Hypothalamus (tissue), 51 donors: ENCODE results near the gene PROM1.
A peak's percentile ranks its signal among the peaks of the same experiment; 100 is the strongest.

Experiments used
- DNase-seq, 51 donors: peaks; one replicate each; lab custom pipeline; 2025; lab: John Stamatoyannopoulos, UW

PROM1 gene

DNA sequence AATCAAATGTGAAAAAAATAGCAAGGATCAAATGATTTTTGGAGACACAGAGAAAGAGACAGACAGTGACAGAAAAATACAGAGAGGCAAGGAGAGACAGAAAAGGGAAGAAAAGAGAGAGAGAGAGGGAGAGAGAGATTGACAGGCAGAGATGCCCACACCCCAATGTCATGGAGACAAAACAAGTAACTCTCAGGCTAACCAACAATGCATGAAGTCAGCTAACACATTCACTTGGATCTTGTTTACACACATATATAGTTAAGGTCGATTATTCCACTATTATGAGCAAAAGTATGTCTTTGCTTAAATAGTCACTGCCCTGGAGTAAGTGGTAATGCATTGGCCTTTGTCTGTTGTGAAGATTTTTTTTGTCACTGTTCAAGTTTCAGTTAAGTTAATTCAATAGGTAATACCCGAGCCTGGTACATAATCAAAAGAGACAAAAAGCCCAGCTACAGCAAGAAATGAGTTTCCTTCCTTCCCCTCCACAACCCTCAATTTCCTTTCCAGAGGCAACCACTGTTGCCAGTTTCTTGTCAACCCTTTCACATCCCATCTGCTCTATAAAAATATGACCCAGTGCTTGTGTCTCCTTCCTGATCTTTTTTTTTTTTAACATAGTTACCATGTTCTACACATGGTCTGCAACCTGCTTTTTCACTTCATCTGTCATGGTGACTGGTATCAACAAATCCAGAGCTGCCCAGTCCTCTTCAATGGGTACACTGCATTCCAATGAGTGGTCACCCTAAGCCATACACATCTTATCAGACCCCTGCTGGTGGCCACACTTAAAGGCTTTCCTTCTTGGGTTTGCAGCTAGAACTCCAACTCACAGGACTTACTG, 52.1 kb downstream of the PROM1 start:
- no peak for DNase-seq

DNA sequence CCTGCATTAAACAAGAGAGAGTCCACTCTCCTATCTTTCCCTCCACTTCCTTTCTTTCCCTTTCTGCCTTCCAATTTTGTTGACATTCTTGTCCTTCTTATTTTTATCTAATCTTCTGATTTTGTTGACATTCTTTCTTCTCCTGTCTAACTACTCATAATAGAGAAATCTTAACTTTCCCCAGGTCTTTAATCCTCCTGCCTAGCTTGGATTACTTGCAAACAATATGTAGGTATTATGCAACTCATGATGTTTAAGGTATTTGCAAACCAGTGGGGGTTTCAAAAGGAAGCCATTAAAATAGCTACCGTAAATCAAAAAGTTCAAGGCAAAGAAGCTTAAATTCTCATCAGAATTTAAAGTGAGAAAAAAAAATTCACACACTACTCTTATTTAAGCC, 53.9 kb downstream of the PROM1 start:
- no peak for DNase-seq

DNA sequence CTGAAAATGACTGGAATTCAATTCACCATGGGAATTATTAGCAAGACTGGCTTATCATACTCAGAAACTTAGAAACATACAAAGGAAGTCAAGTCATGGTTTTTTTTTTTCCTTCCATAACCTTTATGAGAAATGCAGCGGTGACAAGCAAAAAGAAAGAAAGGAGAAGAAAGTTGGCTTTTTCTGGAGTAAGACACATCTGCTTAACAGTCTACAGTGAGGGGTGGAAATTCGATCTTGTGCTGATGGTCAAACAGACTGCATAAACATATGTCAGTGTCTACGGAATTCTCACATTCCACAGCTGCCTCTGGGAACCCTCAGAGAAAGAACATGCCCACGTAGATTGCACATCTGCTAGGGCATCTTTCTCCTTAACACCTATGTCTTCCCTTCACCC, 54.6 kb downstream of the PROM1 start:
- no peak for DNase-seq

DNA sequence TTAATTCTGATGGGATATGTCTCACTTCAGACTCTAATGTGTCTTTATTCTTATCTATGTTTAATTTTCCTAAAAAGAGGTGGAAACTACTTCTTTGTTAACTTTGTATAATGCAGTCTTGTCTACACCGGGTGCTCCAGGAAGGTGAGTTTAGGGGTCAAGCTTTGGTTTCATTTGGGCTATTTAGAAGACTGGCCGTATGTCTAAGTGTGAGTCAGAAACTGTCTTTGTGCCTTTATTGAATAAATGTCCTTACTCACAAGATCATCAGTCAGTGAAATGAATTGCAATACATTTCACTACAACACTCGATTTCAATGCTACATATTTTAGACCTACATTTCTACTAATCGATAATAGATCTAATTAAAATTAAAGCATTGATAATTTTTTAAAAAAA, 56.2 kb downstream of the PROM1 start:
- no peak for DNase-seq

DNA sequence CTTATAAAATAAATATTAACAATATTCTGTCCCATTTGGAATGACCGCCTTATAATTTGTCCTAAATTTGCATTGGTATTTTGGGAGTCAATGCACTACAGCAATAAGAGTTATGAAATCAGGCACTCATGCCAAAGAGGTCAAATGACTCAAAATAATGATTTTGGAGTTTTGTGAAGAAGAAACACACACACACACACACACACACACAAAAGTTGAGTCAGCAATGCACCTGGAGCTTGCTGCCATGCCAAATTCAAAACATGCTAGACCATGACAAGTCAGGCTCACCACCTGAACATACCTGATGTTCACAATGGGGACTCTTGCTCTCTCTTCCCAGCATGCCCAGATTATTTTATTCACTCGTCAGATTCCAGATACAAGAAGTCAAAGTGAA, 56.7 kb downstream of the PROM1 start:
- DNase-seq: no peak

DNA sequence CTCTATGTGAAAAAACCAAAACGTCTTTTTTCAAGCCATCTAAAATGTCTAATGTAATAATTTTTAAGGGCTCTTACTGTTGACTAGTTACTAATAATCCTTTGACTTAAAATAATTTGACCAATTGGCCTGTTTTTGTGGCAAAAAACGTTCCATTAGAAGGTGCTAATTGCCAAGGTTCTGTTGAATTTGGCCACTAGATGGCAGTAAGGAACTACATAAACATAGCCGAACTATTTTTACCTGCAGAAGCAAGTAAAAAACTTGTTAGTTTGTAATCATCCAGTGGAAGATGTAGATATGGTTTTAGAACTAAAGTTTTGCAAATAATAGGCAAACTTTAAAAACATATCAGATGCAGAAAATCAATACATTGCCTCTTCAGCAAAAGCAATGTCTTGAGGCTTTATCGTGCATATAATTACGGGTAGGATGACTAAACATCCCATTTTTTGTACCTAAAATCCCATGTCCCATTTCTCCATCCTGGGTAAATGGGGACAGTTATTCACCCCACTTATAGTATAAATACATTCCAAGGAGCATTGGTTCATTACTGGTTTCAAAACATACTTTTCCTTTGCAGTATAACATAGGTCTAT, 57.6 kb downstream of the PROM1 start:
- peak in 4 of 51 donors; percentile 2 to 61 (median 8) for DNase-seq

DNA sequence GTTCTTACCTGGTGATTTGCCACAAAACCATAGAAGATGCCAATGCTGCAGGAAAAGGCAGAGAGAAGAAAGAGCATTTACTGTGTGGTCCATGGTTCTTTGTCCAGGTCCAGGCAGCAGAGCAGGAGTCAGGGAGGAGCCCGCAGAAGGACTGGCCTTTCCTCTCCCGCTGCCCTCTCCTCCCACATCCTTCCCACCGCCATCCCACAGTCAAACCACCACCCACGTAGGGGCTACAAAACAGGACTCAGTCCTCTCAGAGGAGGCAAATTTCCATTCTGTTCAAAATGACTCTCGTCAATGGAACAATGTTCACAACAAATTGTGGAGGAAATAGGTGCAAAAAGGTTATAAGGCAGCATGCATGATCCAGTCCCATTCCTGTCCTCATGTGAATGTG, 58.6 kb downstream of the PROM1 start:
- DNase-seq: no peak

DNA sequence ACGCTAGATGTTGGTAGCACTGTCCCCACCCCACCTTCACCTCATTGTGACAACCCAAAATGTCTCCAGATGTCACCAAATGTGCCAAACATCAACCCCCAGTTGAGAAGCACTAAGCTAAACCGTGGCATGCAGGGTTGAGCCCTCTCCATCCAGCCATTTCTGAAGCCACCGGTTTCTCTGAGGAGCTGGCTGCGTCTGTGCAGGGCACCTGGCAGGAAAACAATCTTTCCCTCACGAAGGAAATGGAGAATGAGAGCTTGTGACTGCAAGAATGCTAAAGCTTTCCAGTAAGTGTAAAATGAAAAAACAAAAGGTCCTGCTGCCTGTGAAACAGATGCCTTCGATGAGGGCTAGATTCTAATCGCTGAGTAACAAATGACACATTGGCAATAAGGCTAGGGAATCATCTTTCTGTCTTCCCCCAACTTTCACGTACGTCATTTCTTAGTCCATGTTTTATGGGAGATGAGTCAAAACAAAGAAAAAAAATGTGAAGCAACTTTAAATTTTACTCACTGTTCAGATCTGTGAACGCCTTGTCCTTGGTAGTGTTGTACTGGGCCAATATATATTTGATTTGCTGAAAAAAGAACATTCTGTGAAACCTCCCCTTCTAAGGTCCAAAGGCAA, 59.9 kb downstream of the PROM1 start:
- no peak for DNase-seq

DNA sequence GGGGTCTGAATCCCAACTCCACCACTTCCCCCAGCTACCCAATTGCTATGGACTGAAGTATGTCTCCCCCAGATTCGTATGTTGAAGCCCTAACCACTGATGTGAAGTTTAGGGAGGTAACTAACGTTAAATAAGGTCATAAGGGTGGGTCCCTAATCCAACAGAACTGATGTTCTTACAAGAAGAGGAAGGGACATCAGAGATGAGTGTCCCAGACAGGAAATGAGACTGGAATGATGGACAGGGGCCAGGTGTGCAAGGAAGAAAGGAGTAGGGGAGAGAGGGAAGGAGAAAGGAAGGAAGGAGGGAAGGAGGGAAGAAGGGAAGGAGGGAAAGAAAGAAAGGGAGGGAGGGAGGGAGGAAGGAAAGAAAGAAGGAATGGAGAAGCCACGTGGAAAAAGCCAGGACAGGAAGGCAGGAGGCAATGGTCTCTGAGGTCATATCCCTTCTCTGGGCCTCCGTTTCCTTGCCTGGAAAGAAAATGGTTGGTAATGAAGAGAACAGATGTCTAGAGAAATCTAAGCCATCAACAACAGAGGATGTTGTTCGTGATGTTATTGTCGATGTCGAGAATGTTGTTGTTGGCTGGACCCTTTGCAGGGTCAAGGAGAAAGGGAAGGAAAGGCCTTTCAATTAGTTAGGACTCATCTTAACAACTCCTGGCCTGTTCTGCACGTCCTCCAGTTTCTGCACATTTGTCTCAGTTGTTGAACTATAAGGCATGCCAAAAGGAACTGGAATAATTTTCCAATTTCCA, 61.8 kb downstream of the PROM1 start:
- no peak for DNase-seq

DNA sequence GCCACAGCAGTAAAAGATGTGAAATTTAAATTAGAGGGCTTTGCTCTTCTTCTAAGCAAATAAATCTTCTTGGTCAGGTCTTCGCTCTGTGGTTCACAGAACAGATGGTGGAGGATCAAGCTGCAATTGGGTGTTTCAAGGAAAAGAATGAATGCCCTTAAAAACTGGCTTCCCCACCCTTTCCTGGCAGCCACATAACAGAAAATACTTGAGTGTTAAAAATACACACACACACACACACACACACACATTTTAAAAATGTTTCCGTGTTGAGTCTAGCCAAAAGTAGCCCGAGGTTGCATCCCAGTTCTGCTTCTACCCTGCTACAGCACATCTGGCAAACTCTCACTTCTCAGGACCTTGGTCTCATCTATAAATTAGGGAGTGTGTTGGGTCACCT, 64.2 kb downstream of the PROM1 start:
- DNase-seq: no peak

DNA sequence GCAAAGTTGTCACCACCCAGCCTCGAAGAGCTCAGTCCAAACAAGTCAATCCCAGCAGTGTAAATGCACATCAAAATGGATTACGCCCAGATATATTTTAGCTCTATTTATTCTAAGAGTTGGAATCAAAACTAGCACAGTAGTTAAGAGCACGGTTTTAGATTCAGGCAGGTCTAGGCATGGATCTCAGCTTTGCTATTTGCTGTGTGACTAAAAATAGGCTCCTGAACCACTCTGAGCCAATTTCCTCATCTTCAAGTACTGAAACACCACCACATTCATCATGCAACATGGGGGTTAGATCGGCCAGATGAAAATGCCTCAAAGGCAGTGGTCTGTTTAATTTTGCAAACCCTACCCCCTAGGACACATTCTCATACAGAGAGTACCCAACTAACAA, 65.0 kb downstream of the PROM1 start:
- no peak for DNase-seq

DNA sequence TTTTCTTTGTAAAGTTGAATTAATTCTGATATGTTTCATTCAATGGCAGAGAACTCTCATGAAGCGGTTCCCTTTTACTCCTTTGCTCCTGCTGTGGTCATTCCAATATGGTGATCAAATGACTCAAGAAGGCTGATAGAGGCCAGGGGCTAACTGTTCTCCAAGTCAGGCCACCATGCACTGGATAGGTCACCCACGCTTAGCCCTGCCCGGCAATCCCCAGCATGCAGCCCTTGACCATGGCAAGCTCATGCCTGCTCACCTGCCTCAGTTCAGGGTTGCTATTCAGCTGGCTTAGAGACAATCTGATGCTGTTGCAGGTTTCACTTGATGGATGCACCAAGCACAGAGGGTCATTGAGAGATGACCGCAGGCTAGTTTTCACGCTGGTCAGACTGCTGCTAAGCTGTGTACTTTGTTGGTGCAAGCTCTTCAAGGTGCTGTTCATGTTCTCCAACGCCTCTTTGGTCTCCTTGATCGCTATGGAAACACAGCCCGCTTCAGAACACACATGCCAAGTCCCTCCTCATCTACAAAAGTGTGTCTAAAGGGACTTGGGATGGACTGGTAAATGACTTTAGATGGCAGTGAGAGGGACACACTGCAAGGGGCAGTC, 65.7 kb downstream of the PROM1 start:
- no peak for DNase-seq

DNA sequence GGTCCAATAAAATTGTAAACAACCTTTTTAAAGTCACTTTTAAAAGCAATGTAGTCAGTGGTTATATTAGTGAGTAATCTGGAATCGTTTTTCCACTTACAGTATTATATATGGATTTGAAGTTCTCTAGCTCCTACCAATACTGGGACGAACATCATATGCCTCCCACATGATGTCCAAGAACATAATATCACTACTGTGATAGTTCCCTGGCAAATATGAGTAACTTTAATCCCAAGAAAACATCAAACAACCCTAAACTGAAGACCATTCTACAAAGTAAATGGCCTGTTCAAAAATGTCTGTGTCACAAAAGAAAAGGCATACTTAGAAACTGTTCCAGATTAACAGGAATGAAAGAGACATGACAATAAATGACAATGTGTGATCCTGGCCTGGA, 67.3 kb downstream of the PROM1 start:
- no peak for DNase-seq

DNA sequence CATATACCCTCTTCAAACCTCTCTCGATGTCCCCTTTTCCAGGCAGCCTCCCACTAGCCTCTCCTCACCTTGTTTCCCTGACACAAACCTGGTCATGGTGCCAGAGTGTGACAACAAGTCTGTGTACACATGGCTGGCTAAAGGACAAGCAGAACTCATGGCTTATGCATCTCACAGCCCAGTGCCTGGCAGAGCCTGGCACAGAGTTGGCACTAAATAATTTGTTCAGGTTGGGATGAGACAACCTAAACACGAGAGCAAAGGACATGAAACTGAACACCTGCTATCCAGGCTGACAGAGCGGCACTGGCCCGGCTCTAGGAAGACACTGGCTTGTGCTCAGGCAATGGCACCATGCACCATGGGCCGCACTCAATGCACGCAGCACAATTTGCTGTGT, 72.7 kb downstream of the PROM1 start:
- no peak for DNase-seq

DNA sequence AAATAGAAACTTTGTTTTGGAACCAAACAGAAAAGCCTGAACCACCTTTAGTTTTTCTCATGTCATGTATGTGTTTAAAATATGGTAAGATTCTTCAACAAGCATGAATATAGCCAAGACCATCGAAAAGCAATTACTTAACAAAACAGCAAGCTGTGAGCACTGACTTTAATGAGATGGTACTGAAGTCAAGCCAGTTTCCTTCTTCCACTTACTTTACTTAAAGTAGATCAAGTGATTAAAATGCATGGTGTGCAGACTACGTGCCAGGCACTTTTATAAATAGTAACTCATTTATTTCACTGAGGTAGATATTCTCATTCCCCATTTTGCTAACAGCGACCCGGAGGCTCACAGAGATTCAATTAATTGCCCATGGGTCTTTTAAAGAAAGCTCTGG, 74.7 kb downstream of the PROM1 start:
- DNase-seq: no peak

DNA sequence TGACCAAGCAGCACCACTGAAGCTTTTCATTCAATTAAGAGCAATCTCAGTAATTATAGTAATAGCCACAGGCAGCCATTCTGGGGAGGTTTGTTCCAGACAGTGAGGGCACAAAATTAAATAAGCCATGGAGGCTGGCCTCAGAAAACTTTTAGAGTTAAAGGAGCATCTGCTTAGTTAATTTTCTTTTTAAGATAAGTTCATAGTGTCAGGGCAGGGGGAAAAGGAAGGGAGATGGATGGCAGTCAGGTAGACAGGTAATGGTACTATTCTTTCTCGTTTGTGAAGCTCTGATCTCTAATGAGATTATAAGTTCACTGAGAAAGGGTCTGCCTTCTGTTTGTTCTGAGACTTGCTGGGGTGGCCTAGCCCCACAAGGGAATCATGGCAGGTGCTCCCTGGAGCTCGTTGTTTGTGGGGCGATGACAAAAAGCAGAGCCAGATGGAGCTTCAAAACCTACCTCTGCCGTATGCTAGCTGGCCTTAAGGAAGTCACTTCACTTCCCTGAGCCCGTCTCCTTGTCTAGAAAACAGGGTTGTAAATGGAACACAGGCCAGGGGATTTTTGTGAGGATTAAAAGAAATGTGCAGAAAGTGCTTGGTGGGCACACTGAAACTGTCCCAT, 76.2 kb downstream of the PROM1 start:
- DNase-seq: no peak

DNA sequence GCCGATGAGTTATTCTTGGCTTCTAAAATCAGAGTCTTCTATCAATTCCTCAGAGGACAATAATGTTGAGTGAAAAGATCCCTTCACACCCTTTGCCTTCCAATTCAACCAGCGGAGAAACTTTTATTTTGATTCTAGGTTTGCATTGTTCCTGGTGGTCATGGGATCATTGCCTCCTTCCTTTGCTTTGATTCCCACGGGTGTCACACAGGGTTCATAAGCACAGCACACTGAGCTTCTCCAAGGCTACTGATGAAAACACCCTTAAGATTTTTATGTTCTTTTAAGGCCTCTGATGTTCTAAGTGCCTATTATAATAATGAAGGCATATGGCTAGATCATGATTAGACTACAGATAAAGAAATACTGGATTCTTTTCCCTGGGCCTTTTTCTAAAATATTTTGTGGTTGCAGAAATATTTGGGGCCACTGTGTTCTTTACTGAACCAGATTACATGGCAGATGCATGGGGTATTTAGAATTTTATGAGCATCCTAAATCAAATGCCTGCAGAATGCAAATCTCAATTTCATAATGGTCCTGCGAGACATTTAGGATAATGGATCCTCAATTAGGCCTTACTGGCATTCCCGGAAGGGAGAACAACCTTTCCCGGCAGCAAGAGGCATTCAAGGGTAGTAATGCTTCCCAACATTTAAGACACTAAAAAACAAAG, 76.9 kb downstream of the PROM1 start:
- peak in 1 of 51 donors; percentile 1 for DNase-seq

DNA sequence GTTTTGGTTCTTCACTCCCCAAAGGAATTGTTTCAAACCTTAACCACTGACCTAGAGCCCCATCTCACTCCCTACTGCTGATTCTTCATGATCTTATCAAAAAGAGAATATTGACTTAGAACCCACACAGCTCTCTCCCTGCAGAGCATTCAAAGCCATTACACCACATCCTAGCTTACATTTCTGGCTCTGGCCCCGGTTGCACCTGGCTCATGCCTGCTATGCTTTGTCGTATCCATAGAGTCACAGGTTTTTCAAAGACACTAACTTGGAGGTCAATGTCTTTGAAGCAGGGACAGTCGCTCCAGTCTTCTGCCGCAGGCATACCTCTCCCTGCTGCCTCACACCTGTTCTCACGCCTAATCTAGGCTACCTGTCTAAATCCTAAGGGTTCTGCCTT, 78.1 kb downstream of the PROM1 start:
- DNase-seq: no peak

DNA sequence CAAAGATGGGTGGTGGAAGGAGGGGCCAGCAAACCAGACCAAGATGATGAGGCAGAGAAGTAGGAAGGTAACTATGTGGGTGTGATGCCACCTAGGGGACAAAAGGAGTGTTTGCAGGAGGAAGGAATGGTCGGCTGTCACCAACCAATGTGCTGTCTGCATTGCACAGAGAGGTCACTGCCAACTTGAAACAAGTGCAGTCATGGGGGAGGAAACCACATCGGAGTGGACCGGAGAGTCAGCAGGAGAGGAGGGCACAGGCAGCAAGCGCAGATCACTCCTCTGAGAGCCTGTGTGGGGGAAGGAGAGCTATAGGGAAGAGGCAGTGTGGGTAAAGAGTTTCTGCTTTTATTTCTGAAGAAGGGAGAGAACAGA, 82.4 kb downstream of the PROM1 start:
- DNase-seq: peak in 46 of 51 donors; percentile 3 to 79 (median 34)
